ENCODE data around the gene CPB2.

The CPB2 gene

DNA sequence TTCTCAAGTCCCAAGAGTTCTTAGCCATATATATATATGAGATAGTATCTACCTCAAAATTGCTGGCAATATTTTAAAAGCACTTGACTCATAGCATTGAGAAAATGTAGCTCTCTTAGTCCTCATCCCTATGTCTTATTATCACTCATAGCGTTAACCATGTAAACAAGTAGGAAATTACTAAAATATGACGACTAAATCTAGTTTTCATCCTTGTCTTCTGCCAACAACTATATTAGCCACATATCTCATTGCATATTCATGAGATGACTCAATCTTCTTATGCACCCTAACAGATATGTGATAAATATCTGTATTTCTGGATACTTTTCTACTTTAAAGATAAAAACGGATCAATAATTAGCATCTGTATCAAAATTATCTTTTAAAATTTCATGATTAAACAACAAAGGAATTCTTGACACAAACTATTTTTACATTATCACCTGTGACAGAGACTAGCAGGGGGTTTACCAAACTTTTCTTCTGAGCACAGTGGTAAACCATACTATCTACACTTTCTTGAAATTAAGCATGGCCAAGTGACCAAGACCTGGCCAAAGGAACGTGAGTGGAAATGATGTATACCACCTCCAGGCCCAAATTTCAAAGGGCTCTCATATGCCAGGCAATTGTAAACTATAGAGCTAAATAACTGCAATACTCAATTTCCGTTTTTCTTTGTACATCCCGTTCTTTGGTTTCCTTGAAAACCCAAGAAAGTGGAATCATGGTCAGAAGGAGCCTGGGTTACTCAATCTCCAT lies 98.0 kb downstream of the CPB2 start:
- DNase-seq (ENCODE audit: low read depth in 1 of 2, low spot score in 1 of 2) = no peak

GRCh38 chr13:46004491-46004890 lies 100.3 kb downstream of the CPB2 start:
- no peak for DNase-seq (ENCODE audit: low read depth in 1 of 2, low spot score in 1 of 2)

All from stimulated activated CD4-positive, alpha-beta T cell treated with anti-CD3 and anti-CD28 coated beads, Interleukin-15, amount 100 ng/mL, for 1 hour (primary cell).